HepG2 (cell line): ENCODE results near the gene SFXN5. TPM values are rescaled to one million over a fixed set of nuclear protein-coding genes. Genes with fewer than 3 reads are reported as not detected.

Source experiments
- ARID3A ChIP-seq: IDR thresholded peaks from 2 replicates; pipeline ENCODE4 v1.6.1; 2012; ENCODE audit warnings: low read depth, low read length, improper control_type of control experiment
- CEBPZ ChIP-seq: IDR thresholded peaks from 2 replicates; pipeline ENCODE4 v1.6.1; 2012; ENCODE audit warnings: low read length, improper control_type of control experiment
- CREB1 ChIP-seq, 2 experiments: fragments of 450-650 bp in 1 of 2; IDR thresholded peaks; 2 replicates each; pipeline ENCODE4 v1.6.1; 2016 to 2017; ENCODE audit warnings: control low read depth in 1 of 2, mild to moderate bottlenecking in 1 of 2, missing compliant biosample characterization in 1 of 2, missing genetic modification characterization in 1 of 2
- HDAC1 ChIP-seq: sonication (generic); formaldehyde crosslinking; IDR thresholded peaks from 2 replicates; pipeline ENCODE4 v1.5.1; 2020; ENCODE audit warnings: mild to moderate bottlenecking, missing genetic modification reagents
- HMG20B ChIP-seq: conservative IDR thresholded peaks from 2 replicates; pipeline ENCODE4 v1.6.1; 2016; ENCODE audit warnings: missing genetic modification reagents, missing compliant biosample characterization
- IKZF4 ChIP-seq: sonication (generic); formaldehyde crosslinking; IDR thresholded peaks from 2 replicates; pipeline ENCODE4 v1.5.1; 2020; ENCODE audit warnings: borderline replicate concordance, mild to moderate bottlenecking, low read depth, missing genetic modification reagents; ENCODE audit errors: not compliant biosample characterization
- MBD4 ChIP-seq: IDR thresholded peaks from 2 replicates; pipeline ENCODE4 v1.6.1; 2012; ENCODE audit warnings: low read length, inconsistent platforms, borderline replicate concordance
- MEF2D ChIP-seq: sonication (generic); formaldehyde crosslinking; IDR thresholded peaks from 2 replicates; pipeline ENCODE4 v1.5.1; 2020; ENCODE audit warnings: mild to moderate bottlenecking, missing genetic modification reagents
- MYPOP ChIP-seq: sonication (generic); formaldehyde crosslinking; IDR thresholded peaks from 2 replicates; pipeline ENCODE4 v1.8.1; 2023; ENCODE audit warnings: mild to moderate bottlenecking, moderate library complexity, missing genetic modification reagents
- ONECUT2 ChIP-seq: sonication (generic); formaldehyde crosslinking; IDR thresholded peaks from 2 replicates; pipeline ENCODE4 v1.4.0; 2020; ENCODE audit warnings: missing genetic modification reagents
- RBFOX2 ChIP-seq: fragments of 200-400 bp; formaldehyde crosslinking; IDR thresholded peaks from 2 replicates; pipeline ENCODE4 v1.6.1; 2017; ENCODE audit warnings: low read depth, mild to moderate bottlenecking, low read length
- ZBTB38 ChIP-seq: sonication (generic); formaldehyde crosslinking; IDR thresholded peaks from 2 replicates; pipeline ENCODE4 v1.5.1; 2020; ENCODE audit warnings: mild to moderate bottlenecking, missing genetic modification reagents
- ZGPAT ChIP-seq: IDR thresholded peaks from 2 replicates; pipeline ENCODE4 v1.6.1; 2016; ENCODE audit warnings: mild to moderate bottlenecking
- ZNF160 ChIP-seq: sonication (generic); formaldehyde crosslinking; IDR thresholded peaks from 2 replicates; pipeline ENCODE4 v1.8.0; 2022; ENCODE audit warnings: mild to moderate bottlenecking, inconsistent platforms, missing genetic modification reagents
- ZNF34 ChIP-seq: sonication (generic); formaldehyde crosslinking; IDR thresholded peaks from 2 replicates; pipeline ENCODE4 v1.4.0; 2020; ENCODE audit warnings: mild to moderate bottlenecking, missing genetic modification reagents, borderline replicate concordance
- ZNF512B ChIP-seq: sonication (generic); formaldehyde crosslinking; IDR thresholded peaks from 2 replicates; pipeline ENCODE4 v1.5.1; 2020; ENCODE audit warnings: missing genetic modification reagents, mild to moderate bottlenecking, borderline replicate concordance
- ZNF713 ChIP-seq: sonication (generic); formaldehyde crosslinking; IDR thresholded peaks from 2 replicates; pipeline ENCODE4 v1.4.0; 2020; ENCODE audit warnings: mild to moderate bottlenecking, missing genetic modification reagents
- ZNF850 ChIP-seq: sonication (generic); formaldehyde crosslinking; conservative IDR thresholded peaks from 2 replicates; pipeline ENCODE4 v1.9.0; 2021; ENCODE audit warnings: mild to moderate bottlenecking, missing genetic modification reagents
- polyA plus RNA-seq, 8 experiments: library from polyadenylated mRNA; depleted of rRNA in 3 of 8; stranded (reverse) in 7 of 8; unstranded in 1 of 8; fragments of >200 nt; fragmentation: Illumina TruSeq in 4 of 8; extraction: Trizol in 4 of 8; gene quantifications; 2 replicates each; pipeline versions ENCODE4 v1.2.1 to v1.2.3, GENCODE V29; 2011 to 2016; ENCODE audit warnings: low read depth in 4 of 8, missing spikeins in 1 of 8, mixed read lengths in 1 of 8; ENCODE audit not compliant: insufficient read depth in 1 of 8
- total RNA-seq, 5 experiments: library from RNA; depleted of rRNA; stranded (reverse); fragments of >200 nt; fragmentation: Illumina TruSeq; extraction: Trizol; gene quantifications; 2 replicates each; pipeline ENCODE4 v1.2.3, GENCODE V29; 2016; ENCODE audit warnings: low read depth in 1 of 5

SFXN5 gene
- total and polyA plus RNA-seq, 2 of the 13 experiments (the other 11 are each of a cell fraction or from before 2014, with no cell fraction given) = 34.9 to 37.4 TPM

- TF ChIP-seq ZNF850 (no peak), HDAC1 (CRISPR knock-in tag) (no peak), ZNF713 (CRISPR knock-in tag) (no peak), ZGPAT (CRISPR knock-in tag) (no peak), ZNF512B (CRISPR knock-in tag) (no peak), ZNF160 (no peak), ARID3A (no peak), ZBTB38 (CRISPR knock-in tag) (no peak), ZNF34 (no peak), MYPOP (CRISPR knock-in tag) (no peak), HMG20B (CRISPR knock-in tag) (no peak), IKZF4 (CRISPR knock-in tag) (no peak), MBD4 (no peak), CREB1 (IDR thresholded peaks at IDR 0.05) (no peak), CREB1 (CRISPR knock-in tag; IDR thresholded peaks at IDR 0.05) (no peak), ONECUT2 (CRISPR knock-in tag) (no peak), RBFOX2 (no peak), MEF2D (CRISPR knock-in tag) (no peak), CEBPZ (no peak)
Measured at GRCh38 chr2:73031095-73031678, 40.3 kb downstream of the SFXN5 start (continued).
